GM04504 (cell line): Measurements from ENCODE around the gene CHAT.

ENCODE experiments used
- DNase-seq: peaks from one replicate; pipeline ENCODE4 v3.0.0-alpha.2; 2012; ENCODE audit warnings: low read depth

Gene CHAT

GRCh38 chr10:49597426-49598163, 16.2 kb upstream of the CHAT start:
- no peak for DNase-seq

DNA sequence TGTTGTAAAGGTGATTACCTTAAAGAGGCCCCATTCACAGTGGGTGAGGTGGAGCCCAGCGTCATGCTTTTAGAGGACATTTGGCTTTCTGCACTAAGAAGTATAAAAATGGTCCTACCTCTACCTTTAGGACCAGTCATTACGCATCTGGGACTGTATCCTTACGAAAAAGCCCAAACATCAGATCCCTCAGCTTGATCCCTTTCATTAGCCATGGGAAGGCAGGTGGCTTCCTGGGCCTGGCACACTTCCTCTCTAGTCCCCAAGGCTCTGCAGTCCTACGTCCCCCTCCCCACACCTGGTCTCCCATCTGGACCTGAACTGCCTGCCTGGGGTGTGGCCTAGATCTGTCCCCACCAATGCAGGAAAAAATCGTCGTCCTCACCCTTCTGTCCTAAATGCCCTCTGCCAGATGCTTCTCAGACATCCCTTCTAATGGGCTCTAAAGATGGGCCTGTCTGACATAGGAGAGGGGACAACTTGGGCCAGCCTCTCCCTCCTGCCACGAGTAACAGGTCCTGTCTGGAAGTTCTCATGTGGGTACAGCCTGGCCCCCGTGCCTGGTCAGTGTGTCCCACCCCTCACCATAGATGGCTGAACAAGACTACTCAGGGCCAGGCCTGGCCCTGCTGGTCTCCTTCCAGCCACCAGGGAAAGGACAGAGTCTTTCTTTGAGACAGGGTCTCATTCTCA, 15.5 kb upstream of the CHAT start:
- DNase-seq: no peak

DNA sequence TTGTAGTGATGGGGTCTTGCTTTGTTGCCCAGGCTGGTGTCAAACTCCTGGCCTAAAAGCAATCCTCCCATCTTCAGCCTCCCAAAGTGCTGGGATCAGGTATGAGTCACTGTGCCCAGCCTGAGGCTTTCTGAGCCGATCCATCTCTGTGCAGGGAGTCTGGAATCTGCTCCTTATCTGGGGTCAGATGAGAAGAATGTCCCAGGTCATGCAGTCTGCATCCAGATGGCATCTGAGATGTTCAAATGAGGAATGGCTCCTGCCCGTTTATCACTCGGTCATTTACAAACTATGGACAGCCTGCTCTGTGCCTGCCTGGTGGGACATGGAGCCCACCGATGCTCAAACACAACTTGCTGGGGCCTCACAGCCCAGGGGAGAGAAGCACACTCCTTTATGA, 14.9 kb upstream of the CHAT start:
- no peak for DNase-seq

DNA sequence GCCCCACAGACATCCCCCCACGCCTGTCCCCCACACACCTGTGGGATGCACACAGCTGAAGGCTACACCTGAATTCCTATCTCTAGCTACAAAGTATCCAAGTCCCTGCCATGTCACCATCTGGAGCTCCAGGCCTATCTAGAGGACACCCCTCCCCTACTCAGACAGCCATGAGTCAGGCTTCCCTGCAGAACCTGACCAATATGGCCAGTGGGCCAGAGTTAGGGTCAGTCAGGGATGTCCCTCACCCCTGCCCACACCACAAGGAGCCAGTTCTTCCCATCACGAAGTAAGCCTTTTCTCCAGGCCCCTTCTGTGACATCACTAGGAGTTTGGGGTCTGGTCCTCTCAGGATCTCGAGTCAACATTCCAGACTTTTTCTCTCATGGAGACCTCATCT, 14.3 kb upstream of the CHAT start:
- no peak for DNase-seq

DNA sequence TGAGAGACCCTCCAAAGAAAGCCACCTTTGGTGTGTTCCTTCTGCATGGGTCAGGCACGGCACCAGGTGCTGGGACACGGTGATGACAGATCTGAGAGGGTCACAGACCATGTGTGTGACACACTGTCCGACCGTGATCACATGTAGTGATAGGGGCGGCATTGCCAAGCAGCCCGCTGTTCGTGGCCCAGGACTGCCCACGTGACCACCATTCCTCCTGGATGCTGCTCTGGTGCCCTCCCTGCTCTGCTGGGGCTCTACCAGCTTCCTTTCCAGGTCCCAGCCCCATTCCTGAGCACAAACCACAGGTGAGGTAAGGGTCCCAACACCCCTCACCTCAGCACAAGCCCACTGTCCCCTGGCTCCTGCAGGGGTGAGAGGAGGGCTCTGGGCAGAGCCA, 13.8 kb upstream of the CHAT start:
- DNase-seq: no peak

GRCh38 chr10:49600781-49601400, 12.9 kb upstream of the CHAT start:
- DNase-seq: no peak

DNA sequence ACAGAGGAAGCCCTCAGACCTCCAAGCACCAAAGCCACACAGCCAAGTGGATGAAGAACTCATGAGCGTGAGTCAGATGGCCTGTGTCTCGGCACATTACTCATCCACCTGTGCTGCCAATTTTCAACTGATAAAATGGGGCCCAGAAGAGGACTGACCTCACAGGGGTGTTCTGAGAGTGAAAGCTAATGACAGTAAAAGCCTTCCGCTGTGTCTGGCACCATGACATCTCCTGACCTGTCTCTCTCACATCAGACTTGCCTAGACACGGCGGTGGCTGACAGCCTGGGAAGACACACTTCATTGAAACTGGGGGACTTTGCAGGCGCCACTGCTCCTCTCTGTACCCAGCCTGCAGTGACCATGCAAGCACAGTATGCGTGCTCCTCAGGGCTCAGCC, 12.0 kb upstream of the CHAT start:
- no peak for DNase-seq

- DNase-seq: no peak
Observed at GRCh38 chr10:49602380-49603023, 11.3 kb upstream of the CHAT start.

DNA sequence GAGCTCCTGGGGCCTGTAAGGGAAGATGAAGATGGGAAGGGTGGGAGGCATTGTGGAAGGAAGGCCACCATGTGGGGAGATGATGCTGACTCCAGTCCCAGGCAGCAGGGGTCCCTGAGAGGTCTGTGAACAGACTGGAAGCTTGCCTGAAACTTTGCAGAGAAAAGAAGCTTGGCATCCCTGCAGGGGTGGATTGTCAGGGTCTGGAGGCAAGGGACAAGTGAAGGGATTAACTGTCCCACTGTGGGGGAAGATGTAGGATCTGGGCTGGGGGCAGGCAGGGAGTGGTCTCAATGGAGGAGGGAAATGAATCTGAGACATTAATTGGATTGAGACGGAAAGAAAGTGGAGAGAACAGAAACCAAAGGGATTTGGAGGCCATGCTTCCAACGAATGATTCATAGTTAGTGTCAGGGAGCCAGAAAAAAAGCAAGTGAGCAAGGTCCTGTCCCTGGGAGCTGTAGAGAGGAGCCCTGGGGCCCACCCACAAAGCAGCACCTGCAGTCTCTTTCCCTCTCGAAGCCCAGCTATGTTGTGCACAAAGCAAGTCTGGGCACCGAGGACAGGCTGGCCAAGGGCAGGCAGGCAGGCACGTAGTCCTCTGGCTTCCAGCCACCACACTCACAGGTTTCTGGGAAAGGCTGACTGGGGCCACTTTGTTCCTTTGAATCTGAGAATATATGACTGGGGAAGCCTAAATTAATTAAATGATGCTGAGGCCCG, 8.5 kb upstream of the CHAT start:
- DNase-seq: no peak

DNA sequence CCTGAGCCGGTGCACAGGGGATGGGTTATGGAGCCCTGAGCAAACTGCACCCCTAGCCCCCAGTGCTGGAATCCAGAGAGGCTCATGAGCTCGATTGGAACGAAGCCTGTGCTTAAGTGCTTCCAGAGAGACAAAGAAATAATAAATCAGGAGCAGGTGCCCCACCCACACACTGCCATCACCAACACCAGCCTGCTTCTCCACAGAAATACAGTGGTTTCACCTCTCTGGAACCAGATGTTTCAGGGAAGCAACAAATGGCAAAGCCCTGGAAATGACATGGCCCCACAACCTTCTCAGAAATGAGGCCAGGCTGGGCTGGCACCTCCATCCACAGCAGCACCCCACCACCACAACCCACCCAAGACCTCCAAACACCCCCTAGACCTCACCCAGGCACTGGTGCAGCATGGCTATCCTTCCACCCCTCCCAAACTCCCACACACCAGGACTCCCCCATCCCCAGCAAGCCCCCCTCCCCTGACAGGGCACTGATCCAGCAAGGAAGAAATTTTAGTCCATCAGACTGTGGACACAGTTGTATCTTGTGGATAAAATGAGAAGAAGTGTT, 7.8 kb upstream of the CHAT start:
- DNase-seq: no peak

DNA sequence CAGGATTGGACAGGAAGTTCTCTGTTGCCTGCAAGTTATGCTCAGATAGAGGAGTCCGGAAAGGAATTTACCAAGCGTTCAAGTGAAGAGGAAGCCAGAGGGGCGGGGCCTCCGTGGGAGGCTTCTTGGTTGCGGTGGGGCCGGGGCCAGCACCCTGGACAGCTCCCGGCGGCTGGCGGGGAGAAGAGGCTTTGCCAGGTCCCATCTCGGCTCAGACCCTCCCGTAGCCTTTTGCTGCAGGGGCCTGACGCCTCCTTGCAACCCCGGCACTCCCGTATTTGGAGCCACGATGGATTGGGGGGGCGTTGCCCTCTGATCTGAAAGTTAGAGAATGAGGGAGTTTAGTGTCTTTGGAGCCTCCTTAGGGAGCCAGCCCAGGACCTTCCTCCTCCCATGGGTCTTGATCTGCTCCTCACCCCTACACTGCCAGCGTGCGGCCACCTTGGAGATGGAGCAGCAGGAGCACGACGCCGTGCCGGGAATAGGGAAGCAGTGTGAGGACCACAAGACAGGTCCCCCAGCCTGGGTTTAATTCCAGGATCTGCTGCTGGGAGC, 6.8 kb upstream of the CHAT start:
- peak; percentile 31 for DNase-seq

- no peak for DNase-seq
Observed at GRCh38 chr10:49608166-49609005, 5.5 kb upstream of the CHAT start.

DNA sequence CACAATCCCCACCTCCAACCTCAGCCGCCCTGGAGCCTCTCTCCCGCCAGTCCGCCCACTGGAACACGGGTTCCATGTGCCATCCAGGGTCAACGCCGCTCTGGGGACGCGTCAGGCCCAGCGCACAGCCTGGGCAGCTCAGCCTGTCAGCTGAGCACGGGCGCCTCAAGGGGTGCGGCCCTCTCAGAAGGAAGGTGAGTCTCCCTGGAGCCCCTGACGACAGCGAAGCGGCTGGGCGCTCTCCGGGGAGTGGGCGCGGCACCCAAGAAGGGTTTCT, 4.9 kb upstream of the CHAT start:
- DNase-seq: no peak

- DNase-seq: no peak
Observed at GRCh38 chr10:49609283-49610113, 4.3 kb upstream of the CHAT start.

- no peak for DNase-seq
Observed at GRCh38 chr10:49610114-49610457, 3.8 kb upstream of the CHAT start, which contains the start of gene SLC18A3. TSS of gene SLC18A3 (plus strand) at chr10:49610310. CDS start at chr10:49610741, 431 bp downstream.

GRCh38 chr10:49610458-49611165, 3.2 kb upstream of the CHAT start:
- DNase-seq: no peak

GRCh38 chr10:49611166-49611815, 2.5 kb upstream of the CHAT start:
- DNase-seq: no peak

DNA sequence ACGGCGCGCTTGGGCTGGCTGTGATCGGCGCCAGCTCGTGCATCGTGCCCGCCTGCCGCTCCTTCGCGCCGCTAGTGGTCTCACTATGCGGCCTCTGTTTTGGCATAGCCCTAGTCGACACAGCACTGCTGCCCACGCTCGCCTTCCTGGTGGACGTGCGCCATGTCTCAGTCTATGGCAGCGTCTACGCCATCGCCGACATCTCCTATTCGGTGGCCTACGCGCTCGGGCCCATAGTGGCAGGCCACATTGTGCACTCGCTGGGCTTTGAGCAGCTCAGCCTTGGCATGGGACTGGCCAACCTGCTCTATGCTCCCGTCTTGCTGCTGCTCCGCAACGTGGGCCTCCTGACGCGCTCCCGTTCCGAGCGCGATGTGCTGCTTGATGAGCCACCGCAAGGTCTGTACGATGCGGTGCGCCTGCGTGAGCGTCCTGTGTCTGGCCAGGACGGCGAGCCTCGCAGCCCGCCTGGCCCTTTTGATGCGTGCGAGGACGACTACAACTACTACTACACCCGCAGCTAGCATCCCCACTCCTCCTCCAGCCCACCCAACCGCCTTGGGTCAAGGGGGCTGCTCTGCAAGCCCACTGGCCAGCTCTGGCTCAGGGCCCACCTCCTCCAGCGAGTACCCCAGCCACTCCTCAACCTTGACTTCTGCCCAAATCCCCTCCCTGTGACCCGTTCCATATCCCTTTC, 1.9 kb upstream of the CHAT start:
- no peak for DNase-seq
